Testis (tissue), 3 donors: ENCODE data around the gene DHX34. TPM values are rescaled to one million over a fixed set of nuclear protein-coding genes. Genes with fewer than 3 reads are reported as not detected.
"Not testable (repeated sequence)": the region's sequence is repeated elsewhere in the genome, so short reads cannot be mapped to it uniquely, and the experiment has no call there.

Experiments used
- DNase-seq: peaks from one replicate; pipeline ENCODE4 v3.0.0-alpha.2; 2019
- H3K27ac ChIP-seq, 2 donors: fragments of 200-600 bp; sonication (generic); one replicate each; pipeline ENCODE4 v1.5.1; 2019
- H3K27me3 ChIP-seq: fragments of 200-600 bp; sonication (generic); one replicate; pipeline ENCODE4 v1.5.1; 2019
- H3K36me3 ChIP-seq: fragments of 200-600 bp; sonication (generic); one replicate; pipeline ENCODE4 v1.5.1; 2017; ENCODE audit warnings: low read depth; ENCODE audit errors: missing control alignments
- H3K4me1 ChIP-seq: fragments of 200-600 bp; sonication (generic); one replicate; pipeline ENCODE4 v1.5.1; 2019
- H3K4me3 ChIP-seq, 2 donors: fragments of 200-600 bp; sonication (generic); one replicate each; pipeline ENCODE4 v1.5.1; 2017 to 2019
- H3K9me3 ChIP-seq: fragments of 200-600 bp; sonication (generic); one replicate; pipeline ENCODE4 v1.5.1; 2017
- POLR2A ChIP-seq: fragments of 450-650 bp; IDR thresholded peaks from one replicate; pipeline ENCODE4 v1.6.1; 2017; ENCODE audit warnings: antibody characterized with exemption, mild to moderate bottlenecking, moderate library complexity
- WGBS, 2 donors: methylation state at CpG; one replicate each; pipeline ENCODE4 v1.1.5; 2018; 5-methylcytosine and 5-hydroxymethylcytosine counted together
- intact Hi-C: fragments of 100-400 bp; cut with DNase I; formaldehyde crosslinking; loops from one replicate; pipeline ENCODE4 v1.15.1; 2023; ENCODE audit warnings: low total_unique reads
- polyA plus RNA-seq: library from polyadenylated mRNA; stranded (reverse); fragments of 350-450 nt; fragmentation: Illumina TruSeq; extraction: RNeasy Lipid Tissue Mini Kit (QIAGEN cat#74804); gene quantifications from one replicate; pipeline ENCODE4 v1.2.3, GENCODE V29; 2014; ENCODE audit warnings: low read depth, low replicate concordance; ENCODE audit not compliant: insufficient read depth
- total RNA-seq, 2 donors: library from RNA; depleted of rRNA; stranded (reverse); fragments of >200 nt; gene quantifications; one replicate each; pipeline ENCODE4 v1.2.3, GENCODE V29; 2016
- TF ChIP-seq, protein P1 (sequence below), 3 experiments: fragments of 450-650 bp in 2 of 3; fragments of 200-600 bp in 1 of 3; sonication (generic) in 1 of 3; IDR thresholded peaks; one replicate each; pipeline ENCODE4 v1.5.1; 2016 to 2019; ENCODE audit warnings: antibody characterized with exemption in 3 of 3, mild to moderate bottlenecking in 2 of 3, moderate library complexity in 1 of 3

Gene DHX34
- total and polyA plus RNA-seq, 3 donors from 2014 or later = 55.1 to 102 (median 67.5) TPM

DNA sequence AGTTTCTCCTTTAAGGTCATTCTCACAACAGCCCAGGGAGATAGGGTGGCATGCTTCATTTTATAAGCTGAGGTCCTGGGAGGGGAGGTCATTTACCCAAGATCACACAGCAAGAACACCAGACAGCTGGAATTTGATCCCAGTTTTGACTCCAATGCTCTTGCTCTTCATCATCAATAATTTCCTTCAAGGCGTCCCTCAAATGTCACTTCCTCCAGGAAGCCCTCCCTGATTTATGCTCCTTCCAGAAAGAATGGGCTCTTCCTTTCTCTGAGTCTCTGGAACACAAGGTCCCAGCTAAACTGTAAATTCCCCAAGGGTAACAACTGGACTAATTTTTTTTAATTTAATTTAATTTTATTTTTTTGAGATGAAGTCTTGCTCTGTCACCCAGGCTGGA is 4.7 kb upstream of the DHX34 start:
- Histone ChIP-seq H3K27ac (no peak overlapping the region), H3K36me3 (no peaks in the 10 kb centered on the region), H3K4me1 (no peaks in the 10 kb centered on the region), H3K9me3 (no peaks in the 10 kb centered on the region), H3K4me3 (no peak overlapping the region), H3K27me3 (no peaks in the 10 kb centered on the region)
- 81 to 86% methylated on average over 1 of the region's 1 CpG for whole genome bisulfite sequencing, 2 donors
- DNase-seq = no peak
- intact Hi-C loops = no loop called here
- TF ChIP-seq POLR2A = no peak
- TF ChIP-seq, protein P1, sequence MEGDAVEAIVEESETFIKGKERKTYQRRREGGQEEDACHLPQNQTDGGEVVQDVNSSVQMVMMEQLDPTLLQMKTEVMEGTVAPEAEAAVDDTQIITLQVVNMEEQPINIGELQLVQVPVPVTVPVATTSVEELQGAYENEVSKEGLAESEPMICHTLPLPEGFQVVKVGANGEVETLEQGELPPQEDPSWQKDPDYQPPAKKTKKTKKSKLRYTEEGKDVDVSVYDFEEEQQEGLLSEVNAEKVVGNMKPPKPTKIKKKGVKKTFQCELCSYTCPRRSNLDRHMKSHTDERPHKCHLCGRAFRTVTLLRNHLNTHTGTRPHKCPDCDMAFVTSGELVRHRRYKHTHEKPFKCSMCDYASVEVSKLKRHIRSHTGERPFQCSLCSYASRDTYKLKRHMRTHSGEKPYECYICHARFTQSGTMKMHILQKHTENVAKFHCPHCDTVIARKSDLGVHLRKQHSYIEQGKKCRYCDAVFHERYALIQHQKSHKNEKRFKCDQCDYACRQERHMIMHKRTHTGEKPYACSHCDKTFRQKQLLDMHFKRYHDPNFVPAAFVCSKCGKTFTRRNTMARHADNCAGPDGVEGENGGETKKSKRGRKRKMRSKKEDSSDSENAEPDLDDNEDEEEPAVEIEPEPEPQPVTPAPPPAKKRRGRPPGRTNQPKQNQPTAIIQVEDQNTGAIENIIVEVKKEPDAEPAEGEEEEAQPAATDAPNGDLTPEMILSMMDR (IDR thresholded peaks at IDR 0.05) = no peak

DNA sequence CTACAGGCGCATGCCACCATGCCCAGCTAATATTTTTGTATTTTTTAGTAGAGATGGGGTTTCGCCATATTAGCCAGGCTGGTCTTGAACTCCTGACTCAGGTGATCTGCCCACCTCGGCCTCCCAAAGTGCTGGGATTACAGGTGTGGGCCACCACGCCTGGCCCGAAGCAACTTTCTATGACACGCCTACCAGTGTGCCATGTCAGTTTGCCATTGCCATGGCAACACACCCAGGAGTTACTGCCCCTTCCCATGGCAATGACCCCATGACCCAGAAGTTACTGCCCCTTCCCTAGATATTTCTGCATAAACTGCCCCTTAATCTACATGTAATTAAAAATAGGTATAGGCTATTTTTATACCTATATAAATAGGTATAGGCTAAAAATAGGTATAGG is 3.1 kb upstream of the DHX34 start:
- H3K4me3 ChIP-seq, H3K36me3 ChIP-seq, intact Hi-C loops, H3K27ac ChIP-seq, DNase-seq, H3K27me3 ChIP-seq, H3K9me3 ChIP-seq, H3K4me1 ChIP-seq: not testable (repeated sequence)
- 84 to 89% methylated on average over 6 of the region's 6 CpGs for WGBS, 2 donors

DNA sequence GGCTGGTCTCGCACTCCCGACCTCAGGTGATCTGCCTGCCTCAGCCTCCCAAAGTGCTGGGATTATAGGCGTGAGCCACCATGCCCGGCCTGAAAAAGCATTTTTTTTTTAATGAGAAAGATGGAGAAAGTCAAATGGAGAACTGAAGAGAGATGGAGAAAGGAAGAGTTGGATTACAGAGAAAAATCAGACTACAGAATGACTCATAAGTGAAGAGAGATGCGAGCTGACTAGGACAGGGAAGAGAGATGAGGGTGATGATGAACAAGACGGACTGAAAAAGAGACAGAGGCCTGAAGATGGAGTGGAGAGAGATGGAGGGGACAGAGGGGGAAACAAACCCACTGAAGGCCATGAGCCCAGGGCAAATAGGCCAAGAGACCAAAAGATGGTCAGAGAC is 1.5 kb downstream of the DHX34 start:
- DNase-seq = no peak
- no peaks in the 10 kb centered on the region for H3K36me3 ChIP-seq
- intact Hi-C loops = no loop called here
- no peak overlapping the region for H3K27ac ChIP-seq
- H3K4me1 ChIP-seq = peaks cover 8% of the 10 kb centered on the region
- no peaks in the 10 kb centered on the region for H3K27me3 ChIP-seq
- no peak for TF ChIP-seq POLR2A
- TF ChIP-seq, protein P1 (IDR thresholded peaks at IDR 0.05) = no peak
- no peak overlapping the region for H3K4me3 ChIP-seq
- no peaks in the 10 kb centered on the region for H3K9me3 ChIP-seq
- WGBS, 2 donors = 76 to 87% methylated on average over 6 of the region's 6 CpGs

DNA sequence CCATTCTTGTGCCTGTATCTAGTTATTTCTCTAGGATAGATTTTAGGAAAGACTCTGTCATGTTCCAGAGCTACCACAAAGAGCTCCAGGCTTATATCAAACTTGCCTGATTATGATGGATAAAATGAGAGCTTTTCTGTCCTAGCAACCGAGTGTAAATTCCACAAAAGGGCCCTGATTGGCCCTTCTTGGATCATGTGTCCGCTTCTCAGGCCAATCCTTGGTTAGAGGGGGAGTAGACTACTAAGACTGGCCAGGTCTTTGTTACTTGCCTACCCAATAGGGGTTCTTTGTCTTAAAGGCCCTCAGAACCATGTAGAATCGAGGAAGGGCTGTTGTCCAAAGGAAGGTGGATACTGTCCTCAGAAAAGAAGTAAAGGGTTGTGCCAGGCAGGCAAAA is 2.4 kb downstream of the DHX34 start:
- H3K36me3 ChIP-seq = no peaks in the 10 kb centered on the region
- no peak overlapping the region for H3K4me3 ChIP-seq
- no peaks in the 10 kb centered on the region for H3K9me3 ChIP-seq
- no peak overlapping the region for H3K27ac ChIP-seq
- WGBS, 2 donors = 74 to 78% methylated on average over 3 of the region's 3 CpGs
- H3K4me1 ChIP-seq = peaks cover 8% of the 10 kb centered on the region
- no peak for TF ChIP-seq POLR2A
- TF ChIP-seq, protein P1 (IDR thresholded peaks at IDR 0.05) = no peak
- no peak for DNase-seq
- no peaks in the 10 kb centered on the region for H3K27me3 ChIP-seq
- intact Hi-C loops = no loop called here

DNA sequence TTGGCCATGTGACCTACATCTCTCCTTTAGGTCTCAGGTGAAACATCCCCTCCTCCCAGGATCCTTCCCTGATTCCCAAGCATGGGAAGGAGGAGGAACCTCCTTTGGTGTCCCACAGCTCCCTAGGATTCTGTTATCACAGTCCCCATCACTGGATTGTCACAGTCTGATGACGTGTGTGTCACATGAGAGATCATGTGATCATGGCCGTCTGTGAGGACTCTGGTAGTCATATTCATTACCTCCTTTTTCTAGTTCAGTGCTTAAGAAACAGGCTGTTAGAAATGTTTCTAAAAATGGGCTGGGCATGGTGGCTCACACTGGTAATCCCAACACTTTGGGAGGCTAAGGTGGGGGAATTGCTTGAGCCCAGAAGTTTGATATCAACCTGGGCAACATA is 3.0 kb downstream of the DHX34 start:
- no peak for DNase-seq
- Histone ChIP-seq H3K27ac (no peak overlapping the region), H3K27me3 (no peaks in the 10 kb centered on the region), H3K9me3 (no peaks in the 10 kb centered on the region), H3K36me3 (no peaks in the 10 kb centered on the region), H3K4me1 (peaks cover 8% of the 10 kb centered on the region), H3K4me3 (no peak overlapping the region)
- intact Hi-C loops = no loop called here
- 66 to 78% methylated on average over 2 of the region's 2 CpGs for WGBS, 2 donors
- TF ChIP-seq, protein P1 (IDR thresholded peaks at IDR 0.05) = no peak
